GM19467 (cell line): ENCODE results near the gene CIB1.
A peak's percentile ranks its signal among the peaks of the same experiment; 100 is the strongest.
"Not testable (repeated sequence)": the region's sequence is repeated elsewhere in the genome, so short reads cannot be mapped to it uniquely, and the experiment has no call there.

Experiments
- ATAC-seq: cut with Tn5 transposase; IDR thresholded peaks from one replicate; pipeline ENCODE4 v1.9.1; 2021; ENCODE audit warnings: mild to moderate bottlenecking, moderate library complexity; ENCODE audit not compliant: unreplicated experiment

The CIB1 gene

DNA sequence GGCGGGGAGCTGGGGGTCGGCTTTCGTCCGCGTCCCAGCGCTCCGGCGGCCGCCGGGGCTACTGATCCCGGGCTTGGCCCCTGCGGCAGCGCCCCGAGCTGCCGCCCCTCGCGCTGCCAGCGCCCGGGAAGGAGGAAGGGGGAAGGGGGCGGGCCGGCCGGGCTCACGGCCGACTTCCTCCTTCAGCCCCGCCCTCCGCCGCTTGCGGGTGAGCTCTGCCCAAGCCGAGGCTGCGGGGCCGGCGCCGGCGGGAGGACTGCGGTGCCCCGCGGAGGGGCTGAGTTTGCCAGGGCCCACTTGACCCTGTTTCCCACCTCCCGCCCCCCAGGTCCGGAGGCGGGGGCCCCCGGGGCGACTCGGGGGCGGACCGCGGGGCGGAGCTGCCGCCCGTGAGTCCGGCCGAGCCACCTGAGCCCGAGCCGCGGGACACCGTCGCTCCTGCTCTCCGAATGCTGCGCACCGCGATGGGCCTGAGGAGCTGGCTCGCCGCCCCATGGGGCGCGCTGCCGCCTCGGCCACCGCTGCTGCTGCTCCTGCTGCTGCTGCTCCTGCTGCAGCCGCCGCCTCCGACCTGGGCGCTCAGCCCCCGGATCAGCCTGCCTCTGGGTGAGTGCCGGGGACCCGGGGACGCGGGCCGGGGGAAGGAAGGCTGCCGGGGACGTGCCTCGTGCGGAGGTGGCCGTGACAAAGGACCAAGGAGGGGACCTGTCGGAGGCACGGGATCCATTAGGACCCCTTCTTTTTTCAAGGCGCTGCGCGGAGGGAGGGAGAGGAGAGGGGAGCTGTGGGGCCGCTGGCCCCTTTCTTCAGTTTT is 32.4 kb downstream of the CIB1 start, which contains the start of gene SEMA4B:
Gene SEMA4B, plus strand, starts transcription at position 201 of the 814 bp plus-strand sequence. Its CDS starts 249 bp downstream, at position 450.
- peak; percentile 82 for ATAC-seq

- no peak for ATAC-seq
These were observed 33.1 kb downstream of the CIB1 start for GRCh38 chr15:90200534-90201129.

DNA sequence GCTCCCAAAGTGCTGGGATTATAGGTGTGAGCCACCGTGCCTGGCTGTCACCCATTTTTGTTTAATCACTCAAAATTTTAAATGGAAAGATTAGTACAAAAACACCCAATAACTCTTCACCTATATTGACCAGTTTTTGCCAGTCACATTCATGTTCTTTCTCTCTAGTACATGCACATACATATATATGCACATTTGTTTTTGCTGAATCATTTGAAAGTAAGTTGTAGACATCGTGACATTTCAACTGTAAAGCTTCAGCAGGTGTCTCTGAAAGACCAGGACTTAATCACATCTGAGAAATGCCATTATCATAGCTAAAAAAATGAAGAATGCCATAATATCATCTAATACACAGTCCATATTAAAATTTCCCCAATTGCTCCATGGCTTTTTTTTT is 39.1 kb downstream of the CIB1 start:
- no peak for ATAC-seq

- no peak for ATAC-seq
These were observed 40.6 kb downstream of the CIB1 start for GRCh38 chr15:90192961-90193786.

- ATAC-seq, result peak; percentile 45
These were observed 41.8 kb downstream of the CIB1 start for GRCh38 chr15:90191794-90192509.

DNA sequence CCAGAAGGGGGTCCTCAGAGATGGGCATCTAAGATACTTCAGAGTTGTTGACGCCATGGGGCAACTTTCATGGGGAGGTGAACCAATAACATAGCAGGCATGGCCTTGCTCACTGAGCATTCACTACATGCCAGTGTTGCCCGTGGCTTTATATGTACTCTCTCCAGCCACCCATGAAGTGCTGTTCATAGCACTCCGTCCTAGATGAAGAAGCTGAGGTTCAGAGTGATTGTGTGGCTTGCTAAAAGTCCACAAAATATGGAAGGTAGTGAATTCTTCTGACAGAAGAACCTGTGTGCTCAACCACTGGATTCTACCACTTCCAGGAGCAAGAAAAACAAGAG is 42.4 kb downstream of the CIB1 start:
- ATAC-seq, result peak; percentile 26

GRCh38 chr15:90190606-90191343 is 43.0 kb downstream of the CIB1 start:
- peak; percentile 59 for ATAC-seq

GRCh38 chr15:90189781-90190467 is 43.8 kb downstream of the CIB1 start:
- no peak for ATAC-seq

DNA sequence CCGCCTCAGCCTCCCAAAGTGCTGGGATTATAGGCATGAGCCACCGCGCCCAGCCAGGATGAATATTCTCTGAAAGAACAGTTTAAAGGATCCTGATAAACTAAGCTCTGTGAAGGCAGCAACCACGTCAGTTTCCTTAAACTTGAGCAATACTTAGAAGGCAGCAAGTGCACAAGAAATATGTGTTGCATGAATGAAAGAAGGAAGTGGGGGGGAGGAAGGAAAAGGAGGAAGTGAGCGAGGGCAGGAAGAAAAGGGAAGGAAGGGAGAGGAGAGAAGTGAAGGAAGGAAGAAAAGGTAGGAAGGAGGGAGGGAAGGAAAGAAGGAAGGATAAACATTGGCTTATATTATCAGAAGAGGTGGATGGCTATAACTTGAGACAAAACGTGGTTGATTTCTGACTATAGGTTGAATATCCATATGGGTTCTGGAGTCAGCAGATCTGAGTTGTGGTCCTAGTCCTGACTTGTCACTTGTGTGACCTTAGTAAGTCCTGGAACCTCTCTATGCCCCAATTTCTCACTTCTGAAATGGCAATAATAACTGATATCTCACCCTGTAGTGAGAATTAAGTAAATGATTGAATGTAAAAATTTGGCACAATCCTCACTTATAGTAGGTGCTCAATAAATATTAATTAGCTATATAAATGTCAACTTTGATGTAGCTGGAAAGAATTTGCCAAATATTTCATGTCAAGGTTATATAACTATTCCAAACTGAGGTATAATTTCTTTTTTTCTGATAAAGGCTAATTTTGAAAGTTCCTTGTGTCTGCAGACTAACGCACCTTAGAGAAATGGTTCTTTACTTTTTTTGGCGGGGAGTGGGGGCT is 44.6 kb downstream of the CIB1 start:
- no peak for ATAC-seq

DNA sequence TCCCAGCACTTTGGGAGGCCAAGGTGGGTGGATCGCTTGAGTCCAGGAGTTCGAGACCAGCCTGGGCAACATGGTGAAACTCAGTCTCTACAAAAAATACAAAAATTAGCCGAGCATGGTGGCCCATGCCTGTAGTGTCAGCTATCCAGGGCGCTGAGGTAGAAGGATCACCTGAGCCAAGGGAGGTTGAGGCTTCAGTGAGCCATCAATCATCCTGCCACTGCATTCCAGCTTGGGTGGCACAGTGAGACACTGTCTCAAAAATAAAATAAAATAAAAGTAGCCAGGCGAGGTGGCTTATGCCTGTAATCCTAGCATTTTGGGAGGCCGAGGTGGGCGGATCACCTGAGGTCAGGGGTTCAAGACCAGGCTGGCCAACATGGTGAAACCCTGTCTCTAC is 45.7 kb downstream of the CIB1 start:
- ATAC-seq, result not testable (repeated sequence)

GRCh38 chr15:90187257-90187868 is 46.4 kb downstream of the CIB1 start:
- ATAC-seq, result no peak

DNA sequence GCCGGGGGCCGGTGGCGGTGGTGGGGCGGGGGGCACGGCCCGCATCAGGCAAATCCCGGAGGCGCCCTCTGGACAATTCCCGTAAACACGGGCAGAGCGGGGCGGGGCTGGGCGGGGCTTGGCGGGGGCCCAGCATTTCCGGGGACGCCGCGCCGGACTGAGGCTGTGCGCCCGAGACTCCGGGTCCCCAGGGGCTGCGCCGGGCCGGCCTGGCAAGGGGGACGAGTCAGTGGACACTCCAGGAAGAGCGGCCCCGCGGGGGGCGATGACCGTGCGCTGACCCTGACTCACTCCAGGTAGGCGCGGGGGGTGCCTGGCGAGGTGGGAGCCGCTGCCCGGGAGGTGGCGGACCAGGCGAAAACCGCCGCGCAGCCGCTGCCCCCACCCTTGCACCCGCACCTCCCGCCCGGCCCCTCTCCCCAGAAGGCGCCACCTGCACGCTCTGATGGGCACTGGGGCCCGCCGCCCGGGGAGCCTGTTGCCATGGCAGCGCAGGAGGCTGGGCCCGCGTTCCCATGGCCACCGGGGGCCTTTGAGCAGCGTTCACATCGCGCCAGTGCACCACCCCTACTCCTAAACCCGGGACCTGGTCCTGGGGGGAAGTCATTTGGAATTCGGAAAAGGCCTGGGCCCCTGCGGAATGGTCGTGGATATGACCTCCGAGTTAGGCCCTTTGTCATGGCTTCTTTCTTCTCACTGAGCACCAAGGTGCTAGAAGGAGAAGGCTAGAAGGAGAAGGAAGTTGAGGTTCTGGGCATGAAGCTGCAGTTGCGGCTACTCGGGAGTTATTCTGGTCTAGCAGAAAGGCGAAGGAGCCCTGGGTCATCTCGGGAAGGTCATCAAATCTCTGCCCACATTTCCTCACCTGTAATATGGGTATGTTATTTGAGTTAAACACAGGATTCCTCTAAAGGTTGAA is 48.7 kb downstream of the CIB1 start:
- peak; percentile 57 for ATAC-seq

- peak; percentile 31 for ATAC-seq
These were observed 49.5 kb downstream of the CIB1 start for GRCh38 chr15:90184119-90184785.

GRCh38 chr15:90181776-90182175 is 52.0 kb downstream of the CIB1 start:
- ATAC-seq, result no peak
